Fibroblast of lung (primary cell): ENCODE data around the gene EFCC1. TPM values are rescaled to one million over a fixed set of nuclear protein-coding genes. Genes with fewer than 3 reads are reported as not detected.

Source experiments
- DNase-seq, 2 donors: peaks; one replicate each; pipeline versions ENCODE4 v3.0.0 to v3.0.0-alpha.2; 2010; ENCODE audit warnings: low read depth in 2 of 2
- H2AFZ ChIP-seq: 2 replicates; pipeline ENCODE4 v1.5.1; 2012; ENCODE audit warnings: low read length, control low read depth, inconsistent platforms
- H3K27ac ChIP-seq: 2 replicates; pipeline ENCODE4 v1.5.1; 2011; ENCODE audit warnings: low read length, control low read depth; ENCODE audit not compliant: insufficient read depth
- H3K27me3 ChIP-seq: 2 replicates; pipeline ENCODE4 v1.5.1; 2011; ENCODE audit warnings: mild to moderate bottlenecking, low read length; ENCODE audit not compliant: control insufficient read depth, insufficient read depth
- H3K36me3 ChIP-seq: 2 replicates; pipeline ENCODE4 v1.5.1; 2011; ENCODE audit warnings: low read length; ENCODE audit not compliant: control insufficient read depth, insufficient read depth
- H3K4me1 ChIP-seq: 2 replicates; pipeline ENCODE4 v1.5.1; 2011; ENCODE audit warnings: low read length; ENCODE audit not compliant: control insufficient read depth, insufficient read depth; ENCODE audit errors: extremely low read depth
- H3K4me2 ChIP-seq: 2 replicates; pipeline ENCODE4 v1.5.1; 2011; ENCODE audit warnings: low read length, control low read depth; ENCODE audit not compliant: insufficient read depth; ENCODE audit errors: extremely low read depth
- H3K4me3 ChIP-seq, 4 experiments: fragments of 200-600 bp in 1 of 4; sonication (generic) in 1 of 4; replicated peaks in 1 of 4; 2 replicates each; pipeline ENCODE4 v1.5.1; 2011 to 2016; ENCODE audit warnings: low read length in 4 of 4, low read depth in 3 of 4, mild to moderate bottlenecking in 3 of 4, control low read depth in 2 of 4, inconsistent platforms in 1 of 4, mixed read lengths in 1 of 4; ENCODE audit not compliant: insufficient read depth in 1 of 4; ENCODE audit errors: control extremely low read depth in 1 of 4
- H3K79me2 ChIP-seq: 2 replicates; pipeline ENCODE4 v1.5.1; 2012; ENCODE audit warnings: mild to moderate bottlenecking, low read length, inconsistent platforms; ENCODE audit not compliant: control insufficient read depth, insufficient read depth
- H3K9ac ChIP-seq: 2 replicates; pipeline ENCODE4 v1.5.1; 2011; ENCODE audit warnings: mild to moderate bottlenecking, low read length, control low read depth; ENCODE audit not compliant: insufficient read depth
- H3K9me3 ChIP-seq: 2 replicates; pipeline ENCODE4 v1.5.1; 2012; ENCODE audit warnings: low read depth, low read length; ENCODE audit not compliant: control insufficient read depth, insufficient read depth
- H4K20me1 ChIP-seq: 2 replicates; pipeline ENCODE4 v1.5.1; 2011; ENCODE audit warnings: low read length; ENCODE audit not compliant: control insufficient read depth, insufficient read depth; ENCODE audit errors: extremely low read depth
- CTCF ChIP-seq, 2 donors: IDR thresholded peaks in 1 of 2; conservative IDR thresholded peaks in 1 of 2; 1 replicate in 1 of 2; 2 replicates in 1 of 2; pipeline ENCODE4 v1.5.1; 2011 to 2012; ENCODE audit warnings: low read length in 2 of 2, control low read depth in 1 of 2, inconsistent platforms in 1 of 2, low read depth in 1 of 2, mild to moderate bottlenecking in 1 of 2
- EZH2 ChIP-seq: IDR thresholded peaks from 2 replicates; pipeline ENCODE4 v1.5.1; 2012; ENCODE audit warnings: low read length, control low read depth, mild to moderate bottlenecking; ENCODE audit errors: missing control alignments
- polyA plus RNA-seq, 2 donors: library from polyadenylated mRNA; depleted of rRNA in 1 of 2; stranded (reverse) in 1 of 2; unstranded in 1 of 2; fragments of >200 nt; gene quantifications; 2 replicates each; pipeline ENCODE4 v1.2.1, GENCODE V29; 2011 to 2012; ENCODE audit warnings: missing spikeins in 1 of 2
- total RNA-seq: library from RNA; depleted of rRNA; stranded (reverse); fragments of >200 nt; gene quantifications from 2 replicates; pipeline ENCODE4 v1.2.1, GENCODE V29; 2014

Gene EFCC1
- total and polyA plus RNA-seq, 2 donors (not counting 1 experiment from before 2014, with no cell fraction given), result not detected

GRCh38 chr3:128994173-128994512 lies 7.0 kb upstream of the EFCC1 start:
- H3K9ac ChIP-seq, result no peak overlapping the region

GRCh38 chr3:128994581-128995546 lies 6.2 kb upstream of the EFCC1 start:
- DNase-seq, result no peak
- H4K20me1 ChIP-seq, result no peaks in the 10 kb centered on the region
- no peak overlapping the region for H3K27ac ChIP-seq
- H3K4me3 ChIP-seq, result no peak overlapping the region
- TF ChIP-seq EZH2, result no peak
- no peak for TF ChIP-seq CTCF (conservative IDR thresholded peaks at IDR 0.05 in 1 of 2, IDR thresholded peaks at IDR 0.05 in 1 of 2; ENCODE audit: low read depth in 1 of 2, low read length in 2 of 2)
- peaks cover 3% of the 10 kb centered on the region for H3K4me1 ChIP-seq
- H3K36me3 ChIP-seq, result no peaks in the 10 kb centered on the region
- no peaks in the 10 kb centered on the region for H3K79me2 ChIP-seq
- H2AFZ ChIP-seq, result no peak overlapping the region
- H3K27me3 ChIP-seq, result peaks cover 30% of the 10 kb centered on the region
- H3K4me2 ChIP-seq, result no peak overlapping the region
- H3K9ac ChIP-seq, result no peak overlapping the region
- no peaks in the 10 kb centered on the region for H3K9me3 ChIP-seq

More at GRCh38 chr3:128994173-128994512, 7.0 kb upstream of the EFCC1 start:
- Histone ChIP-seq H3K4me3 (peak overlapping the region in 2 of 4 experiments; percentile 20 to 21), H3K4me1 (peaks cover 3% of the 10 kb centered on the region), H3K36me3 (no peaks in the 10 kb centered on the region), H4K20me1 (no peaks in the 10 kb centered on the region), H3K79me2 (no peaks in the 10 kb centered on the region), H3K27ac (no peak overlapping the region), H3K4me2 (peak overlapping the region; percentile 81), H3K9me3 (no peaks in the 10 kb centered on the region), H2AFZ (peak overlapping the region; percentile 31), H3K27me3 (peaks cover 25% of the 10 kb centered on the region)
- DNase-seq, result no peak
- TF ChIP-seq EZH2 (no peak), CTCF (conservative IDR thresholded peaks at IDR 0.05 in 1 of 2, IDR thresholded peaks at IDR 0.05 in 1 of 2; ENCODE audit: low read depth in 1 of 2, low read length in 2 of 2) (no peak)

- H3K36me3 ChIP-seq, result no peaks in the 10 kb centered on the region
- peaks cover 3% of the 10 kb centered on the region for H3K4me1 ChIP-seq
- no peak overlapping the region for H2AFZ ChIP-seq
- no peaks in the 10 kb centered on the region for H3K9me3 ChIP-seq
- H4K20me1 ChIP-seq, result no peaks in the 10 kb centered on the region
- H3K4me3 ChIP-seq, result no peak overlapping the region
- H3K27ac ChIP-seq, result no peak overlapping the region
- H3K4me2 ChIP-seq, result no peak overlapping the region
- H3K79me2 ChIP-seq, result no peaks in the 10 kb centered on the region
- no peak overlapping the region for H3K9ac ChIP-seq
- TF ChIP-seq EZH2 (no peak), CTCF (conservative IDR thresholded peaks at IDR 0.05 in 1 of 2, IDR thresholded peaks at IDR 0.05 in 1 of 2; ENCODE audit: low read depth in 1 of 2, low read length in 2 of 2) (no peak)
- H3K27me3 ChIP-seq, result peaks cover 39% of the 10 kb centered on the region
- DNase-seq, result no peak
These were observed 5.4 kb upstream of the EFCC1 start for GRCh38 chr3:128995737-128996136.
